ENCODE measurements around the gene IGF2BP2.
"Not testable (repeated sequence)": the region's sequence is repeated elsewhere in the genome, so short reads cannot be mapped to it uniquely, and the experiment has no call there.

IGF2BP2 gene

DNA sequence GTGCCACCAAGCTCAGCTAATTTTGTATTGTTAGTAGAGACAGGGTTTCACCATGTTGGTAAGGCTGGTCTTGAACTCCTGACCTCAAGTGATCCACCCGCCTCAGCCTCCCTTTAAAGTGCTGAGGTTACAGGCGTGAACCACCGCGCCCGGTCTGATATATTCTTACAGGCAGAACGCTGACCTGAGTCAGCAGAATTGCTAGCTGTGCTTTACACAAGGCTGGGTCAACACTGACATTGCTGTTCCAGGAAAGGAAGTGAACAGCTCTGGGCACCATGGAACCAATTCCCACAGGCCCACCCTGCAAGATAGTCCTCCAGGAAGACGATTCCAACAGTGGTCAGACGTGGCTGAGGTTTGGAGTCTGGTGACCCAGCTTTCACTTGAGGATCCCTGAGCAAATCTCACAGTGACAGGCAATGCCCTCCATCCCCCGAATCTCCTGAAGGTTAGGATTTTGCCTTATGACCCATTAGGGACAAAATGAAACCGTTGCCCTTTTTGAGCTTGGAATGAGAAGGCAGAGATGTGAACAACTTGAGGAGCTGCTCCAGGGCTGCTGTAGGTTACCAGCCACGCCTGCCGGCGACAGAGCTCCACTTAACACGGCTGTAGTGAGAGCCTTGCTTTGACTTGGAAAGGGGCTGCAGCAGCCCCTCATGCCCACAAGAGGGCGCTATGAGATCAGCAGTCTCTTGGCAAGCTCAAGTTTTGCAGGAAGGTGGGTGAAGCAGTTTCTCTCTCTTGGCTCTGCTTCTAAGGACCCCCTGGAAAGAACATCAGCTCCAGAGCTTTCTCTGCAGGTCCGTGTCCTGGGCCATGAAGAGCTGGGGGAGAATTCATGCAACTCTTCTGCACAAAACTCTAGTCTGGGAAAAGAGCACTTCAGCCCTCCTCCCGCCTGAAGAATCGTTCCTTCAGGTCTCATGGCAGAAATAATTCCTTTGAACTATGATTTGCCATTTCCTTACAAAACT is 164.6 kb downstream of the IGF2BP2 start:
- peak; percentile 18 for DNase-seq (ENCODE audit: low read depth)

DNA sequence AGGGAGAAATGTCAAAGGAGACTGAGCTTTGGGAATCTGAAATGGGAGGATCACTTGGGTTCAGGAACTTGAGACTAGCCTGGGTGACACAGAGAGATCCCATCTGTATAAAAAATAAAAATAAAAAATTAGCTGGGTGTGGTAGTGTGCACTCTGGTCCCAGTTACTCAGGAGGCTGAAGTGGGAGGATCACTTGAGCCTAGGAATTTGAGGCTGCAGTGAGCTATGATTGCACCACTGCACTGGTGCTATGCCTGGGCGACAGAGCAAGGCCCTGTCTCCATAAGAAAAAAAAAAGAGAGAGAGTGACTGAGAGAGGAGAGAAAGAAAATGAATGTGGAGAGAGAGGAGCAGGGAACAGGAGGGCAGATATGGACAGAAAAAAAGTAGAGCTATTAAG is 165.9 kb downstream of the IGF2BP2 start:
- no peak for DNase-seq (ENCODE audit: low read depth)

DNA sequence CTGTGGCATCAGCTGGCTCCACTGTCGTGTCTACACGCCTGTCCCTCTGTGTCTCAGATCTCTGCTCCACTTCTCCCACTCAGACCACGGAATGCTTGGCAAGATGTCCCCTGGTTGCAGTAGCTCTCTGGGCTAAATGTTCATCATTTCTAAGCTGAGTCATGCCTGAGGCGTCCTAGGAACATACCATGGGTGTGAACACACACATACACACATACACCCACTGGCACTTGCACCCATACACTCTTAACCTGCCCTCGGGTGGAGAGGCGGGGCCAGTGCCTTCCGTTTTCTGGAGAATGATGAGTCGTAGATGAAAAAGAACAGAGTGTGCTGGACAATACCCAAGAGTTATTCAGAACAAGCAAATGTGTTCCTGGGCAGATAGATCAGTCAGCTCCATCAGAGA is 166.3 kb downstream of the IGF2BP2 start:
- DNase-seq (ENCODE audit: low read depth): no peak

DNA sequence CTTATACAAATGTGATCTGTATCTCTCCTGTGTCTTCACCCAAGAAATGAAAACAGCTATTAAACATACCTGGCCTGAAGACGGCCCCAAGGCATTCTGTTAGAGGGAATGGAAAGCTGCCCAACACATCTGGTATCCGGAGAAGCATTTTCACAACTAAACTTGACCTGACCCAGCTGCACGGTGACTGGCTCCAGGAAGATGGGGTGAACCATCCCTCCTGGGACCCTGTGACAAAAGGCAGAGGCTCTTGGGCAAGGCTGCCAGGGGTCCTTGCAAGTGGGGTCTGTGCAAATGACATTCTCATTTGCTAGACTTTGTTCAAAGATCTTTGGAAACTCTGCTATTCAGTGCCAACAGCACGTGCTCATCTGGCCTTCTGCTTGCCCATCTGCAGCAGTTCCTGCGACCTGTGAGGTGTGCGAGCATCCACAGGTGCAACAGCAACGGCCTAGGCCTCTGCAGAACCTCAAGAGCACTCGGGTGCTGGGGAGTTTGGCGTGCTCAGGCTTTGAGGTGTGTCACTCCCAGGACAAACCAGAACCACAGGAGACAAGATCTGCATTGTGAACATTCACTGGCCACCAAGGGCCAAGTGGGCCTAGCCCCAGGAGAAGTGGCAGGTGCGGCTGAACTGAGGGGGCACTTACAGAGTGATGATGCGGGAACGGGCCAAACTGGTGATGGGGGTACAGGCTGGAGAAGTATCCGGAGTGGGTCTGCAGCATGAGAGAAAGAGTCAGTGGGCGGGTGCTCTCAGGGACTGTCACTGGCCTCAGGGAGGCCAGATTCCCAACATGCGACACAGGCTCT is 166.9 kb downstream of the IGF2BP2 start:
- no peak for DNase-seq (ENCODE audit: low read depth)

DNA sequence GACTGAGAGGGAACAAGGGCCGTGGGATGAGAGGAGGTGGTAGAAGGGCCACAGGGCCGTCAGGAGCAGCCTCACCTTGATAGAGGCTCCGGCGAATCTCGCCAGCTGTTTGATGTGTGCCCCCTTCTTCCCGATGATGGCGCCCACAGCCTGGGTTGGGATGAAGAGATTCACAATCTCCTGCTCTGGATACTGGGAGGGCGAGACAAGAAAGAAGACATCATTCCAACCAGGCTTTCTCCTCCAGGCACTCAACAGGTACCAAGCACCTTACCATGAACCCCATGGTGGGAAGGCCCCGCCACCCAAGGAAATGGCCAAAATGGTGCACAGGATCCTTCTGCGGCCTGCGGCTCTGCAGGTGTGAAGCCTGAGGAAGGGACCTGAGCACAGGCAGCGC is 167.6 kb downstream of the IGF2BP2 start:
- DNase-seq (ENCODE audit: low read depth): no peak

DNA sequence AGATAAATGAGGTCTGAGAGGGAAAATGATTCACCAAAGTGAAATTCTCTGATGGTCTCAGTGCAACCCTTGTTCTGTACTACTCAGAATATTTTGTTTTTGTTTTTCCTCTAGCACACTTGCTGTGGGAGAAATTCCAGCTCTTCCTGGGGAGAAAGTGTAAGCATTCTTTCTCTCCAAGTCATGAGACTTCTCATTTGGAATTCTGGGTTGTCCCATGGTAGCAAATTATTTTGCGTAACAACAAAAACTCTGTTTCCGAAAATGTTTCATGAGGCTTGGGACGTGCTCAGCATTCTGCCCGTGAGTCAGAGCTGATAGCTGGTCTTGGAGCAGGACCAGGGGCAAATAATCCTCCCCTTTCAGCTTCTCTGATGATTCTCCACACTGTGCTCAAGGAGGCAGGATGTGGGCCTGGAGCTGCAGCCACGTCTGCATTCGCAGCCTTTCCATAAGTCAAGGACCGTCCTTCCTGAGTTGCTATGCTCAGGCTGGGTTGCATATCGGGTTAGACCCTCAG is 168.5 kb downstream of the IGF2BP2 start:
- DNase-seq (ENCODE audit: low read depth): no peak

DNA sequence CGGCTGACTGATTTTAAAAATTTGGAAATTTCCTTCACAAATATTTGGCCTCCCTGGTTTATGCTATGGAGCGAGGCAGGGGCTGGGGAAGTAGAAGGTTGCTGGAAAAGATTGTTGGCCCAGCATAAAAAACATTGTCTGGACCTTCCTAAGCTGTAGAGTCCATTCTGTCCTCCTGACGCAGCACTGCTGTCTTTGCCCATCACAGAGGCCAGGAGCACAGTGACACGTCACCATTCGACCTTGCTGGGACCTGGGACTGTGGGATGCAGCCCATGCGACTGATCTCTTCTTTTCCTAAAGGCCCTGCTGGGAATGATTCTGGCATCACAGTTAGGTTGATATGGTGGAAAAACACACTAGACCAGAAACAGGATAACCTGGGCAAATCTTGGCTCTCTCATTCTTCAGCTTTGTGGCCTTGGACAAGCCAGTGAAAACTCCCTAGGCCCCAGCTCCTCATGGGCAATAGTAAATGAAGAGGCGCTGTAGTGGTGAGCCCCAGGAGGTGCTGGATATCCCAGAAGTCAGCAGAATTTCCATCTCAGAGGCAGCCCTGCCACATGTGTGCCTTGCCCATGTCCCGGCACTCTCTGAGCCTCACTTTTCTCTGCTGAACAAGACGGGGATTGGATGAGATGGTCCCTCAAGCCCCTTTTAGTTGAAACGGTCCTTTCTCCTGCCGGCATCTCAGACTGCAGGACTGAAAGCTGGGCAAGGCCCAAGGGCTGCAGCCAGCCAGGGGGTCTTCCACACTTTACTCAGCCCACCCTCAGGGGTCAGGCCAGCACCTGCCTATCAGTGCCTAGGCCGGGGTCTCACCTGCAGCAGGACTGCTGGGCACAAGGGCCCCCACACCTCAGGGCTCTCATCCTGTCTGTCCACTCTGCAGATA is 169.2 kb downstream of the IGF2BP2 start:
- DNase-seq (ENCODE audit: low read depth): no peak

DNA sequence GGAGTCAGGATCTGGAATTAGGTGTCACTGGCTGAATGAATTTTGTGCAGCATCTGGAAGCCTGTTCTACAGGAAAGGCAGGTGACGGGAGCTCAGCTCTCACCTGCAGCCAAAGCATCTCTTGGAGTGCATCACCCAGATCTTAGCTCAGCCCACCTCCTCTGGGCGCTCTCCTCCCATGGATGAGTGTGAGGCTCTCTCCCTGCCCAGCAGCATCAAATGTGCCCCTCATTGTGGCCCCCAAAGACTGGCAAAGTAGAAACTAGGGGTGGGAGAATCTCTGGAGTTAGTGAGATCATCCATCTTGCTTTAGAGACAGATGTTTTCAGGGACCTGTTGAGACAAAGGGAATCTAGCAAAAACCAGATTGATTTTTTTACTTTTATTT is 170.1 kb downstream of the IGF2BP2 start:
- no peak for DNase-seq (ENCODE audit: low read depth)

DNA sequence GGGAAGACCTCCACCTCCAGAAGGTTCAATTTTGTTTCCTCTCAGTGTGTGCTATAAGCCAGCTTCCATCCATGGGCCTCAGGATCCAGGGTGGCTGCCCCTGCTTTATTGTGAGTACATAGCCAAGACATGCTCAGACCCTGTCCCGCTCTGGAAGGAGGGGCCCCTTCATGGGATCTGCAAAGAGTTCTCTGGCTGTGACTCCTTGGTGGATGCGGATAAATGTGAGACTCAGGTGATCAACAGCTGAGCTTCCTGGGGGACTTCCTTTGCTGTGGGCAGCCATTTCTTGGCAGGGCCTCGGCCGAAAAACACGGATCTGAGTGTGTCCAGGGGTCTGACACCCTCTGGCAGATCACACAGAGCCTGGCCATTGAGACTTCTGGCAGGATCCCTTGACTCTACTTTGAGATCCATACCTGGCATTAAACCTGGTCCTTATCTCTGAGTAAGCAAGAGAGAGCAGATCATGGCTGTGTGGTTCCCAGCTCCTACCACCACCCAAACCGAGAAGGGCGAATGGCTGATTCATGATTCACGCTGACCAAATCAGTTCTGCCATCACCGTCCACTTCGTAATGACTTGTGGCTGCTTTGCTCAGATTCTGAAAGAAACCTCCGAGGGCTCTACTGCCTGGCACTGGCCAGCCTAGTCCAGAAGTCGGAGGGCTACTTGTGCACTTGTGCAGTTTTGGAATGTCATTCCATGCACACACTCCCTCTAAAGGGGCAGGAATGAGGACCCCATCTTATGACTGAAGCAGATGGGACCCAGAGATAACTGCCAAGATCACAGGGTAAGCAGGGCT is 170.7 kb downstream of the IGF2BP2 start:
- DNase-seq (ENCODE audit: low read depth): no peak

DNA sequence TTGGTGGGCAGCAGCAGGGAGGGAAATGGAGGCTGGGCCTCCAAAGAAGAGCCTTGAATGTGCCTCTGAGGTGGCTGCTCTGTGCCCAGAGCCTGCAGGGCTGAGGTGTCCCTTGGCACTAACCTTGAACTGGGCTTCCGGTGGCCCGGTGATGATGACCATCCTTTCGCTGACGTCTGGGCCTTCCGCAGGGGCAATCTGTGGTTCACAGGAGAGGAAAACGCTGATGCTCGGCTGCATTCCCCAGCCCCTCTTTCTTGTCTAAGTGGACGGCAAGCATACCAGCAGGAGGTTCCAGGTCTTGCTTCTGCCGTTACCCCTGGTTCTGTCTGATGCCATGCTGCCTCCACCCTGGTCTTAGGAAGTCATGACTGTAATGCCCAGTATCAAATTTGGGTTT is 172.9 kb downstream of the IGF2BP2 start:
- DNase-seq (ENCODE audit: low read depth): no peak

DNA sequence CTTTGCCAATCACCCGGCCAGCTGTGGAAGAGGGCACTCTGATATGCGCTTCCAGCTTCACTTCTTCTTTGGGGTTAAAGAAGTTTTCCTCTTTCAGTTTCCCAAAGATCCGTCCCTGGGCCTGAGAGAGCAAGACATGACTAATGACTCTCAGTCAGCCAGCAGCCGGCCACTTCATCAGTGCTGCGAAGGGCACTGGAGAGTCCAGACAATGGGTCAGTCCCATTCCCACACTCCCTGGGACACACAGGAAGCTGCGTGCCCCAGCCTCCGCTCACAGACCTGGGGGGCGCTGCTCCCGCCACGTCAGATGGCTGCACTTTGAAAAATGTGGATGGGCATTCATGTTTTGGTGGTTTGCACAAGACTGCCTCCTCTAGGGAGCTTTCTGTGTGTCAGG is 175.4 kb downstream of the IGF2BP2 start:
- no peak for DNase-seq (ENCODE audit: low read depth)

DNA sequence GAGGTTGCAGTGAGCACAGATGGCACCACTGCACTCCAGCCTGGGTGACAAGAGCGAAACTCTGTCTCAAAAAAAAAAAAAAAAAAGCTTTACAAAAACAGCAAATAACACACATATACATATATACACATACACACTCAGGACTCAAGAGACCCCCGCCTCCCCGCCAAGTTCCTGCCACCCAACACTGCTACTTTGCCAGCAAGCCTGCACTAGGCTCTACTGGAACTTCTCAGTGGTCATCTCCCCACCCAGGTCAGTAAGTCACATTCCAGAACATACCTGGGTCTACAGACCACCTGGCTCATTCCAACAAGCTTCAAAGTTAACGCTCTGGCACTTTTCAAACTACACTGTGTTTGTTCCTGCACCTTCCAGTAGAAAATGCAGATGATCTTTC is 176.4 kb downstream of the IGF2BP2 start:
- DNase-seq (ENCODE audit: low read depth): no peak

DNA sequence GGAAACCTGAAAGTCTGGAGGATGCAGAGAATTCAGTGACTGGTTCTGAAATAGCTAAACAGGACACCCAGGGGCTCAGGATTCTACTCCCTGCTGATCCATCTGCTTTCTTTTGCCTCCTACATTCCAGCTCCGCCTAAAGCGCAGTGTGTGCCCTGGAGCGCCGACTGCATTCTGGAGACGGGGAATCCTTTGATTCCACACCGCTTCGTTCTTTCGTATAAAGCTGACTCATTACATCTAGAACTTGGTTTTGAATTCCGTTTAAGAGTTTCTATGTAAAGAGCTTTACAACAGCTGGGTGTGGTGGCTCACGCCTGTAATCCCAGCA is 177.0 kb downstream of the IGF2BP2 start:
- DNase-seq (ENCODE audit: low read depth): no peak

DNA sequence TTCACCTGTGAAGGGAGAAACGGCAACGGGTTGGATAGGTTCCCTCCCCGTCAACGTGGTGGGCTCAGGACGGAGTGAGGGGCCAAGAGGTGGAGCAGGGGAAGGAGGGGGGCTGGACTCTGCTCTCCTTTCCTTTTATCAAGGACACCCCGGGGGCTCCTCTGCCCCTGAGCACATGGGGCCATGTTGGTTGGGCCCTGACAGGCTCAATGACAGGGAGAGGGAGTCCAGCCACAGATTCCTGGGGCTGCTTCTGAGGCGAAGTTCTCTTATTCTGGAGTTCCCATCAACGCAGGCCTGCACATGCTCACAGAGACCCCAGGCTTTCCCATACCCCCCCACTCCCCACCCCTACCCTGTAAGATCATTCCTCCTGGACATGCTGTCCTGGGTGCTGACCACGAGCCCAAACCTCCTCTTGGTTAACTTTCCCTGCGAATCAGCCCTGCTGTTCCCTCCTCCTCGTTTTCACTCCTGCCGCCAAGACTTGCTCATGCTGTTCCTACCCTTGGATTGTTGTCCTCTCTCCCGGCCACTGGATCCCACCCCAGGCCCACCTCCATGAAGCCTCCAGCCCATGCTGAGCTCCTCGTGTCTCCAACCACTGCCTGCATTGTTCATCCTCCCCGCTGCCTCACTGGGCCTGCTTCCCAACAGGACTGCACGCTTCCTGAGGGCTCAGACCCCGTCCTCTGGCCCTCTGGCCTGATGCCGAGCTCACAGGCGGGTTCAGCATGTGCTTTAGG is 177.5 kb downstream of the IGF2BP2 start:
- no peak for DNase-seq (ENCODE audit: low read depth)

DNA sequence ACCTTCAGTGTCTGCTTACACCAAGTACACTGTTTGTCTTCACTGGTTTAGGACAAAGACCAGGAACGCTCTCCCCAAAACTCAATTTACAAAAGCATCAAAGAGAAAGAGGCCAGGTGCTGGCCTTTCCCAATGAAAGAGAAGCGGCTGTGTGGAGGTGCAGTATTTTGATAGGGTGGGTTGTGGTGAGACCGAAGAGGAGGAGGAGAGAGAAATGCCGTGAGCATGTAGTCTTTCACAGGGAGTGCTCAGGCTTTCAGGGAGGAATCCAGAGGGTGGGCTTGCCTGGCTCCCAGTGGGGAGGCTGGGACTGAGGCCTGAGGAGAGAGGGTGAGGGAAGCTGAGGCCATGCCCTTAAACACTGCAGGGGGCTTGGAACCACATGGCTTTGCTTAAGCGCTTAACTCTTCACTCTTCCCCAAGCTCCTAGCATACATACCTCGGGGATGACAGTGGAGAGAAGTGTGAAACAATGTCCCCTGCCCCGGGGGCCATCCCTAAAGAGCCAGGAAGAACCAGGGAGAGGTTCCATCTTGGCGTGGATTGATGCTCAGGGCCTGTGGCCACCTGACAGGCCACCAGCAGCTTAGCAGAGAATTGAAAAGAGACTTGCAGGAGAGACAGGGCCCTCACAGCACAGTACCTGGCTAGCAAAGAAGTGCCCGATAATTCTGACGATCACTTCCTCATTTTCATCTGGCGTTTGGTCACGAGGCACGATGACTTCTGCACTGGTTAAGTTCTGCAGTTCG is 178.3 kb downstream of the IGF2BP2 start:
- DNase-seq (ENCODE audit: low read depth): no peak

DNA sequence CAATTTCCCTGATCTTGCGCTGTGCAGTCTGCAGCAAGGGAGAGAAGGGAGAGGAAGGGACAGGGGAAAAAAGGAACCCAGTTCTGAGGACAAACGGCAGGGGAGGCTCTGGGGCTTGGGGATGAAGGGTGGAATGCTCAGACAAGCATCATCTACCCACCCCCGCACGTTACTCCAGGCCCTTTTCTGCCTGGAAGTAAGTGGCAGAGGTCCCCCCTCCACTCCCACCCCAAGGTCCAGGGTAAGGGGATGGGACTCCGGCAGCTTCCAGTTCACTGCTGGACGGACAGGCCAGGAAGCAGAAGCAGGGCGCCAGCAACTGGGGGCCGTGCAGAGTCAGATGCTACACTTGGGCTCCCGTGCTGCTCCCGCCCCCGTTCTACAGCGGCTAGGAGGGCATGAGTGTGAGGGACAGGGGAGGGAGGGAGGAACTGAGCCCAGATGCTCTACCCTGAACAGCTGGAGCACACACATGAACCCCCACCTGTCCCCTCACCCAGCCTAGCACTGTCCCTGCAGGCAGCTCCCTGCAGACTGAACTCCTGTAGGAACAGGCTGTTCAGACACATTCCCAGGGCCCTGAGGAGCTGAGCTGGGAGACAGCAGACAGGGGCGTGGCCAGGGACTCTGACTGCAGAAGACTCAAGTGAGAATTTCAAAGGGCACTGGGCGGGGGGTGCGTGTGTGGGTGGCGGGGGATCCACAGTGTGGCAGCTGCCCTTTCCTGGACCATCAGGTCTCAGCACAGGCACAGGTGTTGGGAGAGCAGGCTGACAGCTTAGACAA is 179.1 kb downstream of the IGF2BP2 start:
- DNase-seq (ENCODE audit: low read depth): no peak

DNA sequence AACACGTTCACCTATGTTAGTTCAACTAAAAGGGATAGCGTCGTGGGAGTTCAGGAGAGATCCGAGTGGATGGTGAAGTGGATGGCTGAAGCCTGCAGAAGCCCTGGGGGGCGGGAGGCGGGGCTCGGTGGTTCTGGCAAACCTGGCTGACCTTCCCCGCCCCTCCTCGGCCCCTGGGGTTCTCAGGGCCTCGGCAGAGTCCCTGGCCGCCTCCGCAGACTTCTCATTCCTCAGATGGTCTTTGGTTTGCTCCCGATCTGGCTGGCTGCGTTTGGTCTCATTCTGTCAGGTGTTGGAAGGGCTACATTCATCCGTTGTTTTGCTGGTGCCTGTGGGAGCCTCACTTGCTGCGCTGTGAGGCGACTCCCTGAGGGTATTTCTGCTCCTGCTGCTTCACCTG is 179.7 kb downstream of the IGF2BP2 start:
- not testable (repeated sequence) for DNase-seq (ENCODE audit: low read depth)

DNA sequence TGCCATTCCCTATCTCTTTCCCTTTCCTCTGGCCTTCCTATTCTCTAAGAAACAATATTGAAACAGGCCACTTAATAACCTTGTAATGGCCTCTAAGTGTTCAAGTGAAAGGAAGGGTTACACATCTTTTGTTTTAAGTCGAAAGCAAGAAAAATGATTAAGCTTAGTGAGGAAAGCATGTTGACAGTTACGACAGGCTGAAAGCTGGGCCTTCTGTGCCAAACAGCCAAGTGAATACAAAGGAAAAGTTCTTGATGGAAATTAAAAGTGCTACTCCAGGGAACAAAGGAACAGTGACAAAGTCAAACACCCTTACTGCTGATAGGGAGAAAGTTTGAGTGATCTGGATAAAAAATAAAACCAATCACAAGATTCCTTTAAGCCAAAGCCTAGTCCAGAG is 184.5 kb downstream of the IGF2BP2 start:
- DNase-seq (ENCODE audit: low read depth): no peak

Data from stimulated activated CD8-positive, alpha-beta memory T cell treated with anti-CD3 and anti-CD28 coated beads, Interleukin-12 subunit alpha, Interleukin-12 subunit beta, amount 100 ng/mL, for 4 hours (primary cell).